HG03442 (cell line): ENCODE results near the gene RNU6-8.

Experiments
- ATAC-seq: cut with Tn5 transposase; IDR thresholded peaks from one replicate; pipeline ENCODE4 v1.9.1; 2021; ENCODE audit warnings: mild to moderate bottlenecking, moderate library complexity; ENCODE audit not compliant: unreplicated experiment

The RNU6-8 gene

DNA sequence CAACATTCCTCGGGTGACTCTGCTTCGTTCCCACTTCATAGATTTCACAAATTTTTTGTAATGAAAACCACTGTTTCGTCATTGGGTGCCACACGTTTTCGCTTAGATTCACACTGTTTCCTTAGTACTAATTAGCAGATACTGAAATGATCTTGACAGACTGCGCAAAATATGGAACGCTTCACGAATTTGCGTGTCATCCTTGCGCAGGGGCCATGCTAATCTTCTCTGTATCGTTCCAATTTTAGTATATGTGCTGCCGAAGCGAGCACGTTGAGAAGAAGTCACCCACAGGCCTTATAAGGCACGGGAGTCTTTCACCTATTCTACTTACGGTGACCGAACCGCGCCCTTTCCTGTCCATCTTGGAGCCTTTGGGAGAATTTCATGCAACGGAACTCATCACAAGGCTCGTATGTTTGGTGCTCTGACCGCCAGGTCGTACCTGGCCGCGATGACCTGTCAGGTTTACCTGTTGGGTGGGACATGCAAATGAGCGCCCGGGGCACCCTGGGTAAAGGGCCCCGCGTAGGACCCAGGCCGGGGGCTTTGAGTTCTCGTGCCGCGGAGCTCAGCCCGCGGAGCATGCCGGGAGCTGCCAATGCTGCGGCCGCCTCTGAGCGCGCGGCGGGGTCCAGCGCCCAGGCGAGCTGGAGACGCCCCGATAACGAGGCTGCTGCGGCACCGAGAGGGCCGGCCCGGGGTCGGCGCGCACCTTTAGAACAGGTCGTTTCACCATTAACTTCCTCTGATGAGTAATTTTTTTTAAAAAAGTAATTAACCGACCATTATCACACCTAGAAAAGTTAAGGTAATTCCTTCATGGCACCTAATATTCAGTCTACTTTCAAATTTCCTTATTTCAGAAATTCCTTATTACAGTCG lies at the start of gene RNU6-8:
Gene RNU6-8, minus strand, starts transcription at position 272 of the 885 bp plus-strand sequence.
- ATAC-seq = peak; percentile 63

DNA sequence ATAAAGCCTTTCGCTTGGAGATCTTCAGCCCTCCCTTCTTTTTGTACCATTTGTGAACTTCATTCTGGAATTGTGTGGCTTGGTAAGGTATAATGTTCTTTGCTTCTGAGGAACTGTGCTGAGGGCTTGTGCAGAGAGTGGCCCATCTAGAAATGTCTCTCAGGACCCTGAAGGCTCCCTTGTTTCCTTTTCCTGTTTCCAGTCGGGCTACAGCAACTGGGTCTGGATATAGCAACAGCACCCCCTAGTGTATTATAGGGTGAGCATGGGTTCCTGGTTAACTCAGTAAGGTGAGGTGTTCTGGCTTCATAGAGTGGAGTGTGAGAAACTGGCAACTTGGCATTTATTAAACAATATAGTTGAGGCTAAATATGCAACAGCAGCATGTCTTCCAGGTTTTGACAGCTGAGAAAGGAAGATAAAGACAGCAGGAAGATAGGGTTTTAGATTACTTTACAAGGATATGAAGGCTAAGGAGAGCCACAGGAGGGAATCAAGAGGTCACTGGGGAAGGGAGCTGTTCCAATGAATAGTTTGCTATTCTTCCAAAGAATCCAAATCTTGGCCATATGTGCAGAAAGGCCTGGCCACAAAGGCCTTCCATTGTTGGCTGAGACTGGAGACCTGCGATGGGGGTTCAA lies 49.1 kb upstream of the RNU6-8 start:
- peak; percentile 82 for ATAC-seq

DNA sequence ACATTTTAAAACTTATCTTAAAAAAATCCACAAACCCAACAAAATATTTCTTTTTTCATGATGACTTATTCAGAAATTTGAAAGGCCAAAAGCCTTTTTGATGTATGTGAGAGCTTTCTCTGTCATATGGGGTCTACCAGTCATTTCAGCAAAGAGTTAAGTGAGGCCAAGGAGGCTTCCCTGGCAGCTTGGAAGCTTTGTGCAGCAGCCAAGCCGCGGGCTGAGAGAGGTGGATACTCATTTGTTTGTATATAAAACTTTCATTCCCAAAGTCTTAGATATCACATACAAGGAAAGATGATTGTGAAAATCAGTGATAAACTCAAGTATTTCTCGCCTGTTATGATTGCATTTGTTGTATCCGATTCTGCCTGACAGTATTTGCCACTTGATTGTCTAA lies 48.5 kb upstream of the RNU6-8 start:
- no peak for ATAC-seq

DNA sequence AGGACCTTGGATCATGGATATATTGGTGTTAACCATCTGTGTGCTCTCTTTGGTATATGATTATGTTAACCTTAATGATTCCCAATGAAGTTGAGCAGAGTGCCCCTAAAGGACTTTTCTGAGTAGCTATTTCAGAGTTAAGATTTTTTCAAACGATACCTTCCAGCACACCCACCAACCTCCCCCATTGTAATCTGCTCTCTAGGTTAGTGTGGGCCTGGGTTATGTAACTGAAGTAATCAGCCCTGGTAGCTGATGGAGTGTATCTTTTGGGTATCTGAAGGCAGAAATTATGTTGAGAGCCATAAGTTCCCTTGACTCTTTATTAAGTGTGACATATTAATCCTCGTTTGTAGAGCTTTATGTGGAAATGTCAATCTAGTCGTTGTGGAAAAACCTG lies 47.6 kb upstream of the RNU6-8 start:
- ATAC-seq = no peak

DNA sequence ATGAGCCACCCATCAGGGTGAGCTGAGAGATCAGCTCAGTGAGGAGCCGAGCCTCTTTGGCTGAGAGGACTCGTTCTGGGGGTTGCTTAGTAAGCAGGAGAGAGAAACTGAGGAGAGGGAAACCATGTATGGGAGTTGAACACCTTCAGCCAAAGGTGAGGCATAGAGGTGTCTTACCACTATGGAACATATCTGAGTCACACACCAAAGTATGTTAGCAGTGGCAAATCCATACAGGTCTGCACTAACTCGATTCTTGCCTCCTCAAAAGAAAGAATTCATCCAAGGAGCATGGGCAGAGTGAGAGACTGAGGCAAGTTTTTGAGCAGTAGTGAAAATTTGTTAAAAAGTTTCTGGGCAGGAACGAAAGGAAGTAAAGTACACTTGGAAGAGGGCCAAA lies 46.7 kb upstream of the RNU6-8 start:
- no peak for ATAC-seq

DNA sequence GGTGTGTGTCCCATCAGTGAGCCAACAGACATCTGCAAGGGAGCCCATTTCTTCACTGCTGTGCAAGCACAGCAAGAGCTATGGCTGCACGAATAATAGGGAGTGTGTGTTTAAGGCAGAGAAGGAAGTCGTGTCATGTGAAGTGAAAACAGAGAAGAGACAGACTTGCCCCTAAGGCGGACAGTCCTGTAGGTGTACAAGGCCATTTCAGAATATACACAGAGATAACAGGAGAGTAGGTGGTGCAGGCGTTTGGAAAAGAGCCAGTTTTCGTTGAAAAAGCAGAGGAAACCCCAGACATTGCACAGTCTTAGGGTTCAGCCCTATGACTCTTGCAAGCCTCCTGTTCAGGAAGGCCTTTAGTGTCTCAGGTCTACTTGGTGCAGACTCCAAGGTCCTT lies 46.3 kb upstream of the RNU6-8 start:
- ATAC-seq = no peak

DNA sequence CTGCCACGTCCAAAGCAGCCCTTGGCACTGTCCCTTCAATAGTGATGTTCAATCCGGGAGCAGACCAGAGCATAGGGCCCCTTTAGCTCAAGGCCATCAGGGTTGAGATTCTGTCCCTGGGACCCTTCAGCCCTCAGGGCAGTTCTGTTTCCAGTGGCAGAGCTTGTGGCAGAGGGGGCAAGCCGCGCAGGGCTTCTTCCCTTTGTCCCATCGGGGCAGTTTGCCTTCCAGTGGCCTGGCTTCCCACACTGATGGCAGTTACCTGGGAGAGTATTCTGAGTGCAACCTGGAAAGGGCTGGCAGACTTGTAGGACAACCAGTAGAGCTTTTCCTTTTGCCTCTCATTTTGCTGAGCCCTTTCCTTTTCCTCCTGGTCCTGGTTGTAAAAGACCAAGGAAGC lies 43.7 kb upstream of the RNU6-8 start:
- no peak for ATAC-seq

DNA sequence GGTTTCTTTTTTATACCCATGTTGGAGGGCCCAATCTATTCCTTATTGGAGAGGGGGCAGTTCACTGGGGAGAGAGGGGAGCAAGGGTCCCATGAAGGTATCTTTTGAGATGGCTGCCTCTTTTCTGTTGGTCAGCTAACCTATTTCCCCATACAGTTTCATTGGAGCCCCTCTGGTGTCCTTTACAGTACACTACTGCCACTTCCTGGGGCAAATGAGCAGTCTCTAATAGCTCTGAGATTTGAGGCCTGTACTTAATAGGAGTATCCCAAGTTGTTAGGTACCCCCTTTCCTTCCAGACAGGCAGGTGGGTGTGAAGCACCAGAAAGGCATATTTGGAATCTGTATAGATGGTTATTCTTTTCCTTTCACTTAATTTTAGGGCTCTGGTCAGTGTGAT lies 41.3 kb upstream of the RNU6-8 start:
- no peak for ATAC-seq

DNA sequence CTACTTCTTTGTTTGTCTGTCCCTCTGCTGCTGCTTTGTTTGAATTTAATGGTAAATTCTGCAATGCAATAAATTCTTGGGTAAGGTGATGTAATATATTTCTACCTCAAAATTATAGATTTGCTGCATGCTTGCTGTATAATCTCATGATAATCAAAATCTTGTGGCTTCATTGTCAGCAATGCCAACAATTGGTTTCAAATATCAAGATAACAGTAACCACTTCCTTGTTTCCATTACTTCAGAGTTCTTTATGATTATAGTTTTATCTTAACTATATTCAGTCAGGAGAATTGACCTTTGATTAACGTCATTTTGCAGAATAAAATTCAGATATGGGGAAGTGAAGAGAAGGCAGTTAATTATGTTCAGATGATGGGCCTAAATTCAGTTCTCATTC lies 30.2 kb upstream of the RNU6-8 start:
- no peak for ATAC-seq

DNA sequence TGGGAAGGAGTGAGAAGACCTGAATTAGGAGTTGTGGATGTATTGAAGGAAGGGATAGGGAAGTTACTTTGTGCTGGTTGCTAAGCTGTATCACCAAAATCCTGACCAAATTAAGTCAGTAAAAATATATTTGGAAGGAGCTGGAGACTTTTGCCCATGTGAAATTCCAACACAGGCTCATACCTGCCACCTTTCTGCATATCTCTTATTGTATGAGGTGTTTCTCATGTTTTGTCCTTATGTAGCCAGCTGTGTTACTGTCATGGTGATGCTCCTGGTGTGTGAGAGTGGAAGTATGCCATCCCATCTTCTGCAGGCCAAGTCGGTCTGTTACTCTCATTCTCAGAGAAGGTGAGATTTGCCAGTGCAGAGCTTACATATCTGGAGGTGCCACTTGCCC lies 29.4 kb upstream of the RNU6-8 start:
- no peak for ATAC-seq

DNA sequence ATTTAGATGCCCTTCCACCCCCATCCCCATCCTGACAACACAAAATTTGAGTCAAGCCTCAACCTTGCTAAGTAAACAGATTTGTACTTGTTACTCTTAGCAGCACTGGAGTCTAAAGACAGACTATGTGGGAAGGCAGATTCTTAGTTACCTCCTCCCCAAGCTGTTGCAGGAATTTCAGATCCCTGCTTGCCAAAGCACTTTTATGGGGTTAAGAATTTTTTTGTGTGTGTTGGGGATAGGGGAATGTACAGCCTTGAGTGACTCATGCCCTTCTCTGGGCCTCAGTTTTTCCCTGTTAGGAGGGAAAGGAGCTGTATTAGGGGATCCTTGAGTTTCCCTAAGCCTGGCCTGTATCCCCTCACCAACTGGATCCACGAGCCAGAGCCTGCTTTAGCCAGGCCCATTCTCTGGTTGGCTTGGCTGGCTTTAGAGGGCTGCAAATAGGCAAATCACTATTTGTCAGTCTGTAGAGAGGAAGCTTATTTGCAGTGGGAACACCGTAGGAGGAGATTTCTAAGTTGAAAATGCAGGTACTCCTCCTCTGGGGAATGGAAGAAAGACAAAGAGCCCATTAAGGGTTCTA lies 27.7 kb upstream of the RNU6-8 start:
- no peak for ATAC-seq

DNA sequence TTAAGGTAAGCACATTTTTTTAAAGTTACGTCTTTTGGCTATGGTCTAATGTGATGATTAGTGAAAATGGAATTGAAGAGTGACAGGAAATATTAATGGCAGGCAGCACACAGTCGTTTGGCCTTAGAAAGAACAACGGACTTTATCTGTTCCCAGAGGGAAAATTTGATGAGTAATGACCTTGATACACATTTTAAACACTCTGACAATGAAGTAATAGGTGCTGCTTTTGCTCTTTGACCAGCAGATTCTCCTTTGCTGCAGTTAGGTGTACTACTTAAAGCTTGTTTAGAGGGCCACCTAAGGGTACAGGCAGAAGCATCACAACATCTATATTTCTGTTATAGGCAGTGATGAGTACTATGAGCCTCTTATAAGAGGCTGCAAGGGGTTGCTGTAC lies 27.1 kb upstream of the RNU6-8 start:
- ATAC-seq = no peak

DNA sequence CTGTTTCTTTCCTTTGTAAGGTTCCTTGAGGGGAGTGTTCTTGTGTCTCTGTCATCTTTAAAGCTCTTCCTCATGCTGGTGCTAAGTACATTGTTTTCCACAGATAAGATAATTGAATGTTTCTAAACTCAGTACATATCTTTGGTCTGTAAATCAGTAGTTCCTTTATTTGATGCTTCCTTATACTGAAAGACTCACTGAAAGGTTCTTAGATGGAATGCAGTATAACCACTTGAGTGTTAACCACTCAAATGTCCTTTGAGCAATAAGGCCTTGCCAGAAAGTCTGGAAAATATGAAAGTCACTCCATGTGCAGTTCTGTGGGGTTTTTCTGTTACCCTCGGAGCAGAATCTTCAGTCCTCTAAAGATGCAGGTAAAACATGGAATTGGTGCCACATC lies 23.0 kb upstream of the RNU6-8 start:
- no peak for ATAC-seq

DNA sequence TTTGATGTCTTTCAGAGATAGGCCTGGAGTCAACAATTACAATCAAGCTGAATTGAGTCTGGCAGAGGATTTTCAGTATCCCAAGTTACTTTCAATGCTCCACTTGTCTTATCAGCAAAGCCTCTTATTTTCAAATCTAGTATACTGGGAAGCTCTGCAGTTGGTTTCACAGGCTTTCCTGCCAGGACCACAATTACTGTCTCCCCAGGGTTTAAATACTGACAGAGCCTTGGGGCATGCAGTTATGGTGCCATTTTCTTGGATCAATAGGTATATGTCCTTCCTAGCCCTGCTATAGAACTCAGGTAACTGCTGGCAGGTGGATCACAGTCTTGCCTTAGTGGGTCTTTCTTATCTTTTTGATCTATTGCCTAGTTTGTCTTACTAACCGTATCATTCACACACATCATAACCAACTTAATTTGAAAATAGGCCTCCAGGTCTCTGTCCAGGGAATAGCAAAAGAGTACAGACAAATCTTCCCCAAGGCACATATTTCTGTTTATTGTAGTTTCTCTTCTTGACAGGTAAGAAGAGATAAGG lies 22.4 kb upstream of the RNU6-8 start:
- ATAC-seq = no peak

DNA sequence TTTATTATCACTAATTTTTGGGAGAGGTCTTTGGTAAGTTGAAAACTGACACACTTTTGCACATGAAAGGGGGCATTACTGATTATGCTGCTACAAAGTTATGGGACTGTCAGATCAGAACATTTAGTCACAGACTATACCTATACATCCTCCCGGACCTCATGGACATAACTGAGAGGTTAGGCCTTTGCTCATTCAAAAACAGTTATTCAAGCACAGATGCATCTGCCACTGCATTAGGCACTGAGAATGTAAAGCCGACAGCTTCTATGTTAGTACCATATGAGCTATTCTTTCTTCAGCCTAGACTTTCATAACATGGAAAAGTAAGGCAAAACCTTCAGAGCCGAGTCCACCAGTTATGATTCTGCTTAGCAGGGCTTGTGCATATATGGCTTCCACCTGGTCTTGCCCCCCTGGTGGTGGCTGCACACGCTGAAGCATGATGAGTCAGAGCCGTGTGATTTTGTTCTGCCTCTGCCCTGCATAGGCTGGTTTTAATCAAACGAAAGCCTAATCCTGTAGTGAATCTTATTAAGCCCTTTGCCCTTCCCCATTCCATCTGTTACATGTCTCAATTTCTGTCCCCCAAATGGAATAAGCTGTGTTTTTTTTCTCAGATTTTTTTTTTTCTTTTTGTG lies 21.8 kb upstream of the RNU6-8 start:
- ATAC-seq = no peak

DNA sequence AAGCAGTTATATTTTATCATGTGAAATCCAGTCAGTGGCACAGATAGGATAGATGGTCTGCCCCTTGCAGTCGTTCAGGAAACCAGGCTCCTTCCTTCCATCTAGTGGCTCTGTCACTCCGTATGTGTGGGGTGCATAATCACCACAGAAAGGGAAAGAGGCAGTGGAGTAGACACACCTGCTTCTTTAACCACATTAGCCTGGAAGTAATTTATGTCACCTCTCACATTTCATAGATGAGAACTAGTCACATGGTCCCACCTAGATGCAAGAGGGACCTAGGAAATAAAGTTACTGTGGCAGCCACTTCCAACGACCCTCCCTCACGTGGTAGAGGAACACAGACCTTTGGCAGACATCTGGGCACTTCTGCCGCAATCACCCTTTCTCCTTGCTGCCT lies 14.2 kb upstream of the RNU6-8 start:
- ATAC-seq = no peak

DNA sequence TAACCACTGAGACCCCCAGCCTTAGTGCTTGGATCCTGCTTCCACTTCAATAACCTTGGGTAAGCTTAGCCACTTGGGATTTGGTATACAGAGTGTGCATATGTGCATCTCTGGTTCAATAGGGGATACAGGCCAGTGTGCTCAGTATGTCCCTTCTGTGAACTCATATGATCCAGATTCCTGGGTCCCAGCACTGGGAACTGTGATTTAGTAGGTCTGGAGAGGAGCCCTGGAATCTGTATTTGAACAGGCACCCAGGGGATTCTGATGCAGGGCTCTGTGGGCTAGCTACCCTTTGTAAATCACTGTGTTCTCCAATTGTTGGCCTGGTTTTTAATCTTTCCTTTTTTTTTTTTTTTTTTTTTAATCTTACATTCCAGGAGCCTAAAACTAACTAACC lies 9.8 kb upstream of the RNU6-8 start:
- ATAC-seq = no peak

DNA sequence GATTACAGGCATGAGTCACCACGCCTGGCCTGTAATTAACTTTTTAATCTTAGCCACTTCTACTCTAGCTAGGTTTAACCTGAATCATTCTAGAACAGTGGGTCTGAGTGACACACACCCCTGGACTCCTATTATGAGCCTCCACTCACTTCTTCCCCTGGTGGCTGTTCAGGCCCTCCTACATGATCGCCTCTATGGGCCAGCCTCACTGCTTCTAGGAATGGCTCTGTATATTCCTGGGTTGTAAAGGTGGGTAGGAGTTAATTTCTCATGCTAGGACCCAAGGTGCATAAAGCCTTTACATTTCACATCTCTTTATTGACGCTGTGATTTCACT lies 8.0 kb upstream of the RNU6-8 start:
- ATAC-seq = no peak

DNA sequence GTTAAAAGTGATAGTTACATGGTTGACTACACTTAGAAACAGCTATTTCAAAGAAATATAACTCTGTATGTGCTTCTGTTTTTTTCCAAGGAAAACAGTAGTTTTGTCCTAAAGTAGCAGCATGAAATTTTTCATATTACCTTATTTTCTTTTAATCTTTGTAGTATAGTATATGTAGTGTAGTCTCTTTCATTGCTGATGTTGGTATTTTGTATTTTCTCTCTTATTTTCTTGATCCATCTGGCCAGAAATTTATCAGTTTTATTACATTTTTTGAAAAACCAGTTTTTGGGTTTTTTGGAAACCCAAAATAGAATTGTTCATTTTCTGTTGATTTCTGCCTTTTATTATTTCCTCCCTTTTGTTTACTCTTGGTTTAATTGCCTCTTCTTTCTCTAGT lies 6.4 kb upstream of the RNU6-8 start:
- ATAC-seq = no peak

DNA sequence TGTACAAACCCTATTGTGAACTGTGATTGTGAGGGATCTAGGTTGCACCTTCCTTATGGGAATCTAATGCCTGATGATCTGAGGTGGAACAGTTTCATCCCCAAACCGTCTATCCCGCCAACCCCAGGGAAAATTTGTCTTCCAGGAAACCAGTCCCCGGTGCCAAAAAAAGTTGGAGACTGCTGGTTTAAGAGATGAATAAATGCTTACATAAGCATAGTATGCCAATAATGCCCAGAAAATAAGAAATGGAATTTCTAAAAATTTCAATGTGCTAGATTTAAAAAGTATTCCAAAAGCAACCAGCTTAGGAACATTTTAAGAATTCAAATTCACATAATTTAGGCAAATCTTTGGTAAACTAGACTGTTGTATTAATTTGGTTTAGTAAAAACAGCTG lies 5.4 kb upstream of the RNU6-8 start:
- no peak for ATAC-seq

DNA sequence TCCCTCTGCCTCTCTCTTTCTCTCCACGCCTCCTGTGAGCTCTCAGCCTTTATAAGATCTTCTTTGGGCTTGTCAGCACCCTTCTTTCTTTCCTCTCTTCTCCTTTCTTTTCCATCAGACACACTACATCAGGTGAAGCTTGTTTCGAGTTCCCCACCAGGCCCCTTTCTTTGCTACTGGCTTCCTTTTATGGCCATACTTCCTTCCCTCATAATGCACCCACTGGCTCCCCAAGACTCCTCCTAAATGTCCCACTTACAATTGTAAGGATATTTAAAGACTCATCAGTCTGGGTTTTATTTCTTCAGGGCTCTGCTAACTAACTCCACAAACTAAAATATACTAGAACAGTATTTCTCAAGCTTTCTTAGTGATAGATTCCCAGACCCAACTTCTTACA lies 3.5 kb upstream of the RNU6-8 start:
- no peak for ATAC-seq

DNA sequence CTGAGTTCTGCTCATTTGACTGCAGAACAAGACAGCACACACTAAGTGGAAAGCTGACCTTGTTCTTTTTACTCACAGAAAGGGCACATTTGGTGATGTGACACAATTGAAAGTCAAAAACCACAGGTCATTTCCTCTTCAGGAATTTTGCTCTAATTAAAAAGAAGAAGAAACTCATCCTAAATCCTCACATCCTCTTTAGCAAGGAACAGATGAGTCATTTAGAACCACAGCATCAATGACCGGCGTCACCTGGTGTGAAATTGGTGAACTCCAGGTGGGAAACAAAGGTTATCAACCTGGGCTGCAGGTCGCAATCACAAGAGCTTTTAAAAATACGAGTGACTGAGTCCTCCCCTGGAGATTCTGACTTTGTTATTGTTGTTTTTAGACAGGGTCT lies 2.9 kb upstream of the RNU6-8 start:
- ATAC-seq = no peak
